ENCODE data around the gene GLMP. TPM values are rescaled to one million over a fixed set of nuclear protein-coding genes. Genes with fewer than 3 reads are reported as not detected.

GLMP gene
- total RNA-seq, 4 donors from 2014 or later, result 31.9 to 53.0 (median 38.6) TPM

- WGBS, 2 donors (ENCODE audit: low coverage in 1 of 2), result 40% methylated on average over 1 of the region's 16 CpGs; no CpG with 5 or more reads in 1 of the 2 donors
- peak within 1 kb of the TSS in 1 of 2 donors; percentile 6 for H3K4me3 ChIP-seq
- H3K27ac ChIP-seq, result peak within 1 kb of the TSS in 2 of 4 donors; percentile 4 to 20
- no peak for TF ChIP-seq POLR2AphosphoS5 (IDR thresholded peaks at IDR 0.05)
- TF ChIP-seq CTCF (IDR thresholded peaks at IDR 0.05), result no peak
- TF ChIP-seq POLR2A (IDR thresholded peaks at IDR 0.05), result no peak
- no peak for TF ChIP-seq EP300 (IDR thresholded peaks at IDR 0.05)
- H3K9me3 ChIP-seq, result no peaks in the 10 kb centered on the region
- H3K27me3 ChIP-seq, result peaks cover 37% of the 10 kb centered on the region
- ATAC-seq, result peak; percentile 17
- H3K4me1 ChIP-seq, result peaks cover 0 to 35% (median 20%) of the 10 kb centered on the region in 3 donors
- H3K36me3 ChIP-seq, result peaks cover 0 to 48% of the 10 kb centered on the region in 2 donors
Measured at GRCh38 chr1:156247460-156248322, 47.8 kb downstream of the GLMP start, which contains the start of gene PAQR6. Gene PAQR6 (minus strand): TSS chr1:156248056. CDS start chr1:156246731, 1,325 bp downstream.

GRCh38 chr1:156246781-156247459 lies 48.6 kb downstream of the GLMP start:
- TF ChIP-seq EP300 (IDR thresholded peaks at IDR 0.05) (no peak), POLR2A (IDR thresholded peaks at IDR 0.05) (no peak), POLR2AphosphoS5 (IDR thresholded peaks at IDR 0.05) (no peak), CTCF (IDR thresholded peaks at IDR 0.05) (no peak)
- Histone ChIP-seq H3K4me3 (peak overlapping the region in 1 of 2 donors; percentile 6), H3K36me3 (peaks cover 0 to 48% of the 10 kb centered on the region in 2 donors), H3K9me3 (no peaks in the 10 kb centered on the region), H3K27ac (peak overlapping the region in 1 of 4 donors; percentile 4), H3K4me1 (peaks cover 0 to 35% (median 20%) of the 10 kb centered on the region in 3 donors), H3K27me3 (peaks cover 37% of the 10 kb centered on the region)
- peak; percentile 66 for ATAC-seq
- WGBS, 2 donors (ENCODE audit: low coverage in 1 of 2), result 44% methylated on average over 5 of the region's 16 CpGs; no CpG with 5 or more reads in 1 of the 2 donors

DNA sequence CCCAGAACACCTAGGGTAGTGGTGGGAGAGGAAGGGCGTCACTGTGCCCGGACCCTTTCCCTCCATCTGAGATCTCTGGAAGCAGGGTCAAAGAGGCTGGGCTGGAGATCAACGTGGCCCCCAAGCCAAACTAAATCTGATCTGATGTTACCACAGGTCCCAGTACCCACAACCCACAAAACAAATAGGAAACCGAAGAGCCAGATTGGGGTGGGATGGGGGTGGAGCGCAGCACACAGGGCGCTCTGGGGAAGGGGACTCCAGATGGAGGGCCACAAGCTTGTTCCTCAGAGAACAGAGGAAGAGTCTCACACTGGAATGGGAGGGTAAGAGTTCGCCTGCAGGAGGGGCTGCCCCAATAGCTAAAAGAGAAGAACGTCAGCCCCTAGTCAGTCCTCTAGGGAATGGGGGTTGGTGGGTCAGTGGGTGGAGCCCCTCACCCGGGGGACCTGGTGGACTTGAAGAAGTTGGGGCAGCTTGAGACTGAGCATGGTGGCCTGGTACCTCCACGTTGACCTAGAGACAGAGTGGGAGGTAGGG lies 49.2 kb downstream of the GLMP start:
- Histone ChIP-seq H3K4me3 (peak overlapping the region in 1 of 2 donors; percentile 30), H3K27me3 (peaks cover 37% of the 10 kb centered on the region), H3K4me1 (peaks cover 0 to 35% (median 20%) of the 10 kb centered on the region in 3 donors), H3K9me3 (no peaks in the 10 kb centered on the region), H3K27ac (peak overlapping the region in 1 of 4 donors; percentile 4), H3K36me3 (peaks cover 0 to 48% of the 10 kb centered on the region in 2 donors)
- no peak for ATAC-seq
- TF ChIP-seq CTCF (IDR thresholded peaks at IDR 0.05), result no peak
- 39 to 49% methylated on average over 2 to 3 of the region's 10 CpGs for WGBS, 2 donors (ENCODE audit: low coverage in 1 of 2)

DNA sequence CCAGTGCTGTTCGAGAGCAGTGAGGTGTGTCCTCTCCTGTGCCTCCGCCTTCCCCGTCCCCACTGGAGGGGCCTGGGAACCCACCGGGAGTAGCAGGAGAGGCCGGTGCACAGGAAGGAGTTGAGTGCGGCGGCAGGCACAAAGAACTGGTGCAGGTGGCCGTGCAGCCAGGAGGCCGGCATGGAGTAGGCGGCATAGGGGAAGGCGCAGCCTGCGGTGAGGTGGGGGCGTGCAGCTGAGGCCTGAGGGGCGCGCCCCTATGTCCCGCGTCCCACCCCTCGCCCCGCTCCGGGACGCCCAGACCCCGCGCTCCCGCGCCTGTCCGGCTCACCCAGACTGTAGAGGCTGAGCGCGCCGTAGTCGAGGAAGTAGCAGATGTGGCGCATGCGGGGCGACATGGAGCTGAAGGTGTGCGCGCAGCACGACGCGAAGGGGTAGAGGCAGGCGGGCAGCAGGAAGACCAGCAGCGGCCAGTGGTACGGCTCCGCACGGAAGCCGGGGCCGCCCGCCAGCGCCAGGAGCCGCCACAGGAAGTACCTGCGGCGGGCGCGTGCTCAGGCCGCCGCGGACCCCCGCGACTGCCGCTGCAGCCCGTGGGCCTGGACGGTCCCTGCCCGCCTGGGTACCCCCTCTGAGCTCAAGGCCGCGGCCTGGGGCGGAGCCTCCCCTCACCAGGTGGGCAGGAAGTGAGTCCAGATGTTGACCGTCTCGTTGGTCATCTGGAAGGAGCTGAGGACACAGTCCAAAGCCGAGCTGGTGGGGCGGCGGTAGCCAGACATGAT lies 49.8 kb downstream of the GLMP start:
- ATAC-seq, result no peak

More for the DNA sequence above, 49.8 kb downstream of the GLMP start:
- H3K4me3 ChIP-seq, result peak overlapping the region in 1 of 2 donors; percentile 30
- no peaks in the 10 kb centered on the region for H3K9me3 ChIP-seq
- no peak overlapping the region for H3K27ac ChIP-seq
- H3K4me1 ChIP-seq, result peaks cover 0 to 35% (median 20%) of the 10 kb centered on the region in 3 donors
- TF ChIP-seq POLR2AphosphoS5 (IDR thresholded peaks at IDR 0.05), result no peak
- TF ChIP-seq CTCF (IDR thresholded peaks at IDR 0.05), result no peak
- TF ChIP-seq EP300 (IDR thresholded peaks at IDR 0.05), result no peak
- TF ChIP-seq POLR2A (IDR thresholded peaks at IDR 0.05), result no peak
- peaks cover 0 to 48% of the 10 kb centered on the region in 2 donors for H3K36me3 ChIP-seq
- WGBS, 2 donors (ENCODE audit: low coverage in 1 of 2), result 5% methylated on average over 46 of the region's 69 CpGs; no CpG with 5 or more reads in 1 of the 2 donors
- peaks cover 37% of the 10 kb centered on the region for H3K27me3 ChIP-seq

All from gastroesophageal sphincter (tissue), 4 donors.